ENCODE results near the gene PHF2.

- TF ChIP-seq FOXM1 (IDR thresholded peaks at IDR 0.05; ENCODE audit: borderline replicate concordance) = no peak
- TF ChIP-seq ZNF384 (IDR thresholded peaks at IDR 0.05) = no peak
- TF ChIP-seq TARDBP (IDR thresholded peaks at IDR 0.05) = no peak
- no peak for TF ChIP-seq BHLHE40 (IDR thresholded peaks at IDR 0.05; ENCODE audit: borderline replicate concordance)
- TF ChIP-seq FOXA1 (IDR thresholded peaks at IDR 0.05) = no peak
- no peak for TF ChIP-seq HDGF (IDR thresholded peaks at IDR 0.05; ENCODE audit: borderline replicate concordance)
- no peak for TF ChIP-seq PKNOX1 (IDR thresholded peaks at IDR 0.05)
- no peak for TF ChIP-seq ARNT (IDR thresholded peaks at IDR 0.05)
- no peak for TF ChIP-seq SP1 (IDR thresholded peaks at IDR 0.05)
- no peak for TF ChIP-seq SUZ12 (IDR thresholded peaks at IDR 0.05)
Observed at GRCh38 chr9:93572221-93572620, 4.2 kb upstream of the PHF2 start.

Measured in HEK293T (cell line).